HG02571 (cell line): ENCODE results near the gene OR10C1.
"Not testable (repeated sequence)": the region's sequence is repeated elsewhere in the genome, so short reads cannot be mapped to it uniquely, and the experiment has no call there.

Source experiments
- ATAC-seq: cut with Tn5 transposase; IDR thresholded peaks from one replicate; pipeline ENCODE4 v1.9.1; 2021; ENCODE audit warnings: mild to moderate bottlenecking, moderate library complexity; ENCODE audit not compliant: unreplicated experiment

OR10C1 gene

DNA sequence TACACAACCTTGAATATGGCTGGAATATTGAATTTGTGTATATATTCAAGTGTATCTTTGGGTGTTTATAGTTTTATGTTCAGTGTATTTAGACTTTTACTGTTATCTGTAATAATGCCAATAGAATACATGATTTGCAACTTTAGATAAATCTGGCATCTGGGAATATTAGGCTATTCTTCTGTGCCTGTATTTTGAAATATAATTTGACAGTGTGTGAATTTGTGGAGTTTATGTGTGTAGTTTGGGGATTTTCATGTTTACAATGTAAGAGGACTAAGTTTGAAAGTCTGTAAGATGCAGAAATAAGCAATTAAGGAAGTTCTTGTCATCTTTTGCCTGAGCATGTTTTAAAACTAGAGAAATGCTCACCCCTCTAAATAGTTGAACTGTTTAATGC is at the start of gene OR10C1:
TSS of gene OR10C1 (plus strand) at position 301 of the 400 bp plus-strand sequence. CDS start 710 bp downstream, outside the sequence.
- no peak for ATAC-seq

DNA sequence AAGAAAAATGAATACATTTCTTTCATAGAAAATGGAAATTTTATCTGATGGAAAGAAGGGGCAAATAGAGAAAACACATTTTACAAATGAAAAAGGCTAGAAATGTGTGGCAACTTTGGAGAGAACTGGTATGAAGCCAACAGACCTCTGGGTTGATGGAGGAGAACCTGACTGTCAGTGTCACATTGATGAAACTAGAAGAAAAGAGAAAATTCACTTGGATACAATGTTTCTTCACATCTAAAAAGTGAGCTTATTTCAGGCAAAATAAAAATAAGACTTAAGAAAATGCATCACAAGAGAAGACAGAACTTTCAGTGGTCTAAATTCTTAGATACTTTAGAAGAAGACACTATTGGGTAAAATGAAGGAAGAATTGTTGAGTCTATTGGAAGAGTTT is 43.8 kb upstream of the OR10C1 start, which contains the start of gene OR12D2:
TSS of gene OR12D2 (plus strand) at position 301 of the 400 bp plus-strand sequence. CDS start 1,069 bp downstream, outside the sequence.
- no peak for ATAC-seq

DNA sequence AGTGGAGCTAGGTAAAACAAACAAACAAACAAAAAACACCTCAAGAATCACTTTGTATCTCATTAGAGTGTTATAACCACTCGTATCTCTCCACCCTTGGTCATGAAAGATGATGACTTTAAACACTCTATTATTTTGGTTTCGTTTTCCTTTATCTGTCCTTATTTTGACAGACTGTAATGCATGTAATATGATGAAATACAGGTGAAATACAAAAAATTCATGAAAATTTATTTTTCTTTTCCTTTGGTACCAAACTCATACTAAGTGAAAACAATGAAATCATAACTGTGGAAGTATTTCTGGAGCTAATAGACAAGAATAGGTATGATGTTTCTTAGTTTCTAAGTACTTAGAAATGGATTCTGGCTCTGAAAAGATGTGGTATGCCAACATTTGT is 39.6 kb upstream of the OR10C1 start:
- no peak for ATAC-seq

- ATAC-seq, result no peak
Observed at GRCh38 chr6:29403801-29404200, 35.3 kb upstream of the OR10C1 start.

GRCh38 chr6:29414588-29414987 is 24.5 kb upstream of the OR10C1 start, which contains the start of gene OR12D1:
TSS of gene OR12D1 (plus strand) at chr6:29414928.
- no peak for ATAC-seq

- ATAC-seq, result no peak
Observed at GRCh38 chr6:29419516-29419915, 19.6 kb upstream of the OR10C1 start.

DNA sequence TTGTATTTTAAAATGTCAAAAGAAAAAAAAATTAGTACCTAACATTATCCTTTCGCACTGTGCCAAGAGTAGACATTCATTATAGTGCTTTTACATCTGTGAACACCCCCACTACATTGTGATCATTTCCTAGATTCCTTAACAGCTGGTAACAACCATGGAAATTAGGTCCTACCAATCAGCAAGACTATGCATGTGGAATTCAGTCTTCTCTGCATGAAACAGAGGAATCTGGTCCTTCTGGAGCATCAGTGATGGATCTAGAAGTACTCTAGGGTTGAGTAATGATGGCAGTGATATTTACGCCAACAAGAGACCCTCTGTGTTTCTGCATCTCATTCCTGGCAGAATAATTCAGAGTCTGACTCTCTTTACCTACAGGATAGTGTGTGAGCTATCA is 14.9 kb upstream of the OR10C1 start:
- ATAC-seq, result no peak

DNA sequence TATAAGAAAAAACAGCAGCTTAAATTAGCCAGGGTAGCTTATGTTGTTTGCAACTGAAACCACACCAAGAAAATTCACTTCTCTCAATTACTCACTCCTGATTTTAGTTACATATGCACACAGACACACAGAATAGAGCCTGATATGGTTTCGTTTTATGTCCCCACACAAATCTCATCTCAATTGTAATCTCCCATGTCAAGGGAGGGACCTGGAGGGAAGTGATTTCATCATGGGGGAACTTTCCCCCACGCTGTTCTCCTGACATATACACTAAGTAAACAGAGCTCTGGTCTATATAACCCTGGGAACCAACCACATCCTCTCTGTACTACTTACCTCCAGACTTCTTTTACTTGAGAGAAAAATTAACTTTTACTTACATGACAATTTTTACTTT is 14.5 kb upstream of the OR10C1 start:
- no peak for ATAC-seq

GRCh38 chr6:29425075-29425474 is 14.0 kb upstream of the OR10C1 start:
- no peak for ATAC-seq

- ATAC-seq, result no peak
Observed at GRCh38 chr6:29426654-29427053, 12.5 kb upstream of the OR10C1 start.

DNA sequence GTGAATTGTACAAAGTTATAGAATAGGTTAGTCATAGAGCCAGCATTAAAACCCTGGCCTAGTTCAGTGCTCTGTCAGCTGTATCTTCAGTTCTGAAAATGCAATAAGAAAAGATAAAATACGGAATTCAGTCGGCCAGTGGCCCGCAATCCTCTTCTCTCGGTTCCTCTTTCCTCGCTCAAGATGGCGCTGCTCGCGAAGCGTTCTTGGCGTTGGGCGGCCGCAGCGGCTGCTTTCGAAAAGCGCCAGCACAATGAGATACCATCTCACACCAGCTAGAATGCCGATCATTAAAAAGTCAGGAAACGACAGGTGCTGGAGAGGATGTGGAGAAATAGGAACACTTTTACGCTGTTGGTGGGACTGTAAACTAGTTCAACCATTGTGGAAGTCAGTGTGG is 2.4 kb upstream of the OR10C1 start:
- ATAC-seq, result not testable (repeated sequence)

GRCh38 chr6:29442719-29443118 is 3.6 kb downstream of the OR10C1 start:
- ATAC-seq, result no peak

DNA sequence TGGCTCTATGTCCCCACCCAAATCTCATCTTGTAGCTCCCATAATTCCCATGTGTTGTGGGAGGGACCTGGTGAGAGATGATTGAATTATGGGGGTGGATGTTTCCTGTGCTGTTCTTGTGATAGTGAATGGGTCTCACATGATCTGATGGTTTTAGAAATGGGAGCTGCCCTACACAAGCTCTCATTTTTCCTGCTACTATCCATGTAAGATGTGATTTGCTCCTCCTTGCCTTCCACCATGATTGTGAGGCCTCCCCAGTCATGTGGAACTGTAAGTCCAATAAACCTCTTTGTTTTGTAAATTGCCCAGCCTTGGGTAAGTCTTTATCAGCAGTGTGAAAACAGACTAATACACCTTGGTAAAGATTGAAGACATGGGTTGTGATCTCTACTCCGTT is 4.9 kb downstream of the OR10C1 start:
- not testable (repeated sequence) for ATAC-seq

DNA sequence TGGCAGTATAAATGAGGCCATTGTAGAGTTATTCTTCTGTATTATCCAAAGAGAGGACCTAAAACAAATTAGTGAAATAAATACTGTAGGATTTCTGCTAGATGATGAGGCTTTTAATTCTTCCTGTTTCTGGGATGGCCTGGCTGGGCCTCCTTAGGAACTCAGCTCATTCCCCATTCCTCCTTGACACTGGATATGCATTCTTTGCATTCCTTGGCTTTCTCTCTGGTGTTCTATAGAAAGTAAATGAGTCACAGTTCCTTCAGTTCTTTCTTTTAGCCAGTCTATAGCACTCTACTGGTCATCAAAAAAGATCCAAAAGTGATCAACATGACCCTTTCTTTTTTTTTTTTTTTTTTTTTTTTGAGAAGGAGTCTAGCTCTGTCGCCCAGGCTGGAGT is 8.6 kb downstream of the OR10C1 start:
- ATAC-seq, result no peak

- ATAC-seq, result no peak
Observed at GRCh38 chr6:29451471-29452193, 12.5 kb downstream of the OR10C1 start.

DNA sequence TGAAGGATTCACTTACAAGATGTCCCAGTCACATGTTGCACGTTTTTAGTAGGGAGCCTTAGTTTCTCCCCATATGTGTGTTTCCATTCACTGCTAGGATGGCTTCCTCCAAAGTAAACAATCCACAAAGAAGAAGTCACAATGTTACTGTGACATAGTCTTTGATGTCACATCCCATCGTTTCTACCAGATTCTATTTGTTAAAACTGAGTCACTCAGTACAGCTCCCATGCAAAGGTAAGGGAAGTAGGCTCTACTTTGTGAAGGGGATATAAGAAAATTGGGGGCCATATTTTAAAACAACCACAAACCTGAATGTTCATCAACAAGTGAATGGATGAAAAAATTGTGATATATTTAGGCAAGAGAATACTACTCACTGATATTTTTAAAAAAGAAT is 17.9 kb downstream of the OR10C1 start, which contains the start of the genes OR11A1 and OR2H1:
TSS of gene OR11A1 (minus strand) at position 101 of the 400 bp plus-strand sequence. CDS start 29,430 bp downstream, outside the sequence.
TSS of gene OR2H1 (plus strand) at position 185 of the 400 bp plus-strand sequence. CDS start 4,615 bp downstream, outside the sequence.
- no peak for ATAC-seq

DNA sequence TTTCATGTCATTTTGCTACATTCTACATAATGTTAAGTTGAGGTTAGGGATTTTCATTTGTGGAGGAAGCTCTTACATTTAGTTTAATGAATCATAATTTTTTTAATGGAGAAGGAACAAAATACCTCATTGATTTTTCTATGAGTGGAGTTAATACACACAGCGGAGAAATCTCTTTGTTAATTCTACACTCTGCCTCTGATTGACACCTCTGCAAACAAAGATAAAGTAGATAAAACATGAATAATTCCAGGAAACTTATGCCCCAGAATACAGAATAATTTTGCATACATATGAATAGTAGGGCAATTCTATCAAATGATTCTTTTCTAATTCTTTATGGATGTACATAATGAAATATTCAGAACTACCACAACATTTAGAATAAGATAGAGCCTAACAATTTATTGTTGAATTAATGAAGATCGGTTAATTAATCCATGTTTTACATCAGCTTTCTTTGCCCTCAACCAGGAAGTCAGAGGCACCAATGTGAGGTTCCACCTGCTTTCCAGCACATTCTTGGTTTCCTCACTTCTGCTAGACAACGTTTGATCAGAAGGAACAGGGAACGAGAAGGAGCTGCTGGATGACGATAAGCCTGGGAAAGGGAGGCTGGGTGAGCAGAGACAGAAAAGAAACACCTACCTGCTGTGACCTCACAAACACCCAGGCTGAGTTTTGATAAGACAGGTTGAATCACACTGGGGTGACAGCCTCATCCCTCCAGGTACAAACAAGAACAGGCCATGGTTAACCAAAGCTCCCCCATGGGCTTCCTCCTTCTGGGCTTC is 22.1 kb downstream of the OR10C1 start:
- no peak for ATAC-seq

- no peak for ATAC-seq
Observed at GRCh38 chr6:29462022-29462421, 22.9 kb downstream of the OR10C1 start.

- no peak for ATAC-seq
Observed at GRCh38 chr6:29465279-29465678, 26.2 kb downstream of the OR10C1 start.

DNA sequence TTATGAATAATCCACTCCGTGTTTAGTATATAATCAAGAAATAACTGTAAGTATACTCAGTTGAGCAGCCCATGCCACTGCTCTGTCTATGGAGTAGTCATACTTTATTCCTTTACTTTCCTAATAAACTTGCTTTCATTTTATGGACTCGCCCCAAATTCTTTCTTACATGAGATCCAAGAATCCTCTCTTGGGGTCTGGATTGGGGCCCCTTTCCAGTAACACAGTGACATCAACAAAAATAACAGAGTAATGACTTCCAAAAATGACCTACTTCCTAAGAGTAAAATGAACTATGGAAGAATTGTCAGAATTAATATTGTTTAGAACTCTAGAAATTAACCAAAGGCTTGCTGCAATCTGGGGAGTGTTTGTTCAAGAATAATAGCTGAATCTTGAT is 26.7 kb downstream of the OR10C1 start:
- ATAC-seq, result no peak

DNA sequence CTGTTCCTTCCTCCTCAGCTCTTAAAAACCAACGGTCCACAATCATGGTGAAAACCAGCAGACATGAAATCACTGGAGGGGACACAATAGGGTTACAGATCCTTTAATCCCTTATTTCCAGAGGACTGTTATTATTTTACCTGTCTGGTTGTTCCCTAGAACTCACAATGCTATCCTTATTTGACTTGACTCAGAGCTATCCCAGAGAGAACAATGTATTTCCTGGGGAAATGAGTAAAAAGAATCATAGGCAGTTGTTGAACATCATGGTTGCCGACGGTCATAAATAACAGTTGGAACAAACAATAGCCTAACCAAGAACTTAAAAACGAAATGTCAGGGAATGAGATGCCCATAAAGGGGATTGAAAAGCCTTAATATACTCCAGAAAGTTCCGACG is 27.1 kb downstream of the OR10C1 start:
- no peak for ATAC-seq

- no peak for ATAC-seq
Observed at GRCh38 chr6:29474996-29475395, 35.9 kb downstream of the OR10C1 start.
